Esophagus (tissue), 2 donors: ENCODE data around the gene SELENOM. TPM values are rescaled to one million over a fixed set of nuclear protein-coding genes. Genes with fewer than 3 reads are reported as not detected.
A peak's percentile ranks its signal among the peaks of the same experiment; 100 is the strongest.

Experiments used
- H3K27ac ChIP-seq, 2 donors: one replicate each; pipeline ENCODE4 v1.5.1; 2013; ENCODE audit warnings: low read depth in 2 of 2, mild to moderate bottlenecking in 2 of 2, inconsistent platforms in 1 of 2, low read length in 1 of 2, moderate library complexity in 1 of 2
- H3K27me3 ChIP-seq, 2 donors: one replicate each; pipeline ENCODE4 v1.6.1; 2013; ENCODE audit warnings: low read length in 2 of 2, control low read depth in 1 of 2, mild to moderate bottlenecking in 1 of 2; ENCODE audit not compliant: insufficient read depth in 2 of 2, control insufficient read depth in 1 of 2
- H3K36me3 ChIP-seq, 2 donors: one replicate each; pipeline ENCODE4 v1.6.1; 2013; ENCODE audit warnings: low read length in 1 of 2; ENCODE audit not compliant: control insufficient read depth in 2 of 2, insufficient read depth in 2 of 2
- H3K4me1 ChIP-seq, 2 donors: one replicate each; pipeline ENCODE4 v1.6.1; 2013; ENCODE audit warnings: low read length in 1 of 2; ENCODE audit not compliant: control insufficient read depth in 2 of 2, insufficient read depth in 2 of 2
- H3K4me3 ChIP-seq, 2 donors: one replicate each; pipeline ENCODE4 v1.5.1; 2013; ENCODE audit warnings: low read length in 2 of 2, mild to moderate bottlenecking in 2 of 2, low read depth in 1 of 2, moderate library complexity in 1 of 2
- H3K9me3 ChIP-seq, 2 donors: one replicate each; pipeline ENCODE4 v1.6.1; 2013; ENCODE audit warnings: mild to moderate bottlenecking in 2 of 2, low read depth in 1 of 2, low read length in 1 of 2, moderate library complexity in 1 of 2; ENCODE audit not compliant: control insufficient read depth in 2 of 2, insufficient read depth in 1 of 2
- WGBS, 2 donors: extraction: QIAGEN DNeasy Blood & Tissue Kit; methylation state at CpG; one replicate each; pipeline ENCODE4 v1.1.7; 2013; 5-methylcytosine and 5-hydroxymethylcytosine counted together
- polyA plus RNA-seq, 2 donors: library from polyadenylated mRNA; stranded (reverse); fragments of 200-250 nt; gene quantifications; one replicate each; pipeline ENCODE4 v1.2.3, GENCODE V29; 2013
- donor health status: healthy with polysubstance abuse.
- donor health status: Bipolar disorder and iron deficiency.

The SELENOM gene
- polyA plus RNA-seq: 100 to 1,000 TPM in 1 of 2 donors, 10 to 100 TPM in 1; 41.1 to 127 TPM

GRCh38 chr22:31107178-31107893 lies at the start of gene SELENOM:
Gene SELENOM (minus strand): TSS chr22:31107568. CDS start chr22:31107505, 63 bp downstream.
- Histone ChIP-seq H3K4me3 (peak within 1 kb of the TSS; percentile 28 to 61), H3K27me3 (no peaks in the 10 kb centered on the region), H3K36me3 (peaks cover 0 to 6% of the 10 kb centered on the region in 2 donors), H3K4me1 (peaks cover 0 to 4% of the 10 kb centered on the region in 2 donors), H3K27ac (peak within 1 kb of the TSS; percentile 84 to 87), H3K9me3 (peaks cover 0 to under 1% of the 10 kb centered on the region in 2 donors)
- WGBS, 2 donors: 7 to 9% methylated on average over 63 to 67 of the region's 67 CpGs

- Histone ChIP-seq H3K36me3 (no peaks in the 10 kb centered on the region), H3K4me1 (peaks cover 3% of the 10 kb centered on the region in 2 donors), H3K27ac (no peak overlapping the region), H3K4me3 (no peak overlapping the region), H3K27me3 (no peaks in the 10 kb centered on the region), H3K9me3 (no peaks in the 10 kb centered on the region)
- 24 to 30% methylated on average over 3 of the region's 3 CpGs for WGBS, 2 donors
These were observed 48.1 kb upstream of the SELENOM start for GRCh38 chr22:31155422-31155821.

- peaks cover 3% of the 10 kb centered on the region in 2 donors for H3K4me1 ChIP-seq
- WGBS, 2 donors: 85 to 87% methylated on average over 1 of the region's 1 CpG
- H3K4me3 ChIP-seq: no peak overlapping the region
- no peaks in the 10 kb centered on the region for H3K27me3 ChIP-seq
- no peaks in the 10 kb centered on the region for H3K9me3 ChIP-seq
- peak overlapping the region; percentile 36 to 40 for H3K27ac ChIP-seq
- H3K36me3 ChIP-seq: no peaks in the 10 kb centered on the region
These were observed 47.6 kb upstream of the SELENOM start for GRCh38 chr22:31154975-31155374.

GRCh38 chr22:31153357-31153756 lies 46.0 kb upstream of the SELENOM start:
- Histone ChIP-seq H3K9me3 (no peaks in the 10 kb centered on the region), H3K4me3 (no peak overlapping the region), H3K36me3 (no peaks in the 10 kb centered on the region), H3K27ac (no peak overlapping the region), H3K27me3 (no peaks in the 10 kb centered on the region), H3K4me1 (peaks cover 3% of the 10 kb centered on the region in 2 donors)
- WGBS, 2 donors: 77 to 78% methylated on average over 3 of the region's 3 CpGs

DNA sequence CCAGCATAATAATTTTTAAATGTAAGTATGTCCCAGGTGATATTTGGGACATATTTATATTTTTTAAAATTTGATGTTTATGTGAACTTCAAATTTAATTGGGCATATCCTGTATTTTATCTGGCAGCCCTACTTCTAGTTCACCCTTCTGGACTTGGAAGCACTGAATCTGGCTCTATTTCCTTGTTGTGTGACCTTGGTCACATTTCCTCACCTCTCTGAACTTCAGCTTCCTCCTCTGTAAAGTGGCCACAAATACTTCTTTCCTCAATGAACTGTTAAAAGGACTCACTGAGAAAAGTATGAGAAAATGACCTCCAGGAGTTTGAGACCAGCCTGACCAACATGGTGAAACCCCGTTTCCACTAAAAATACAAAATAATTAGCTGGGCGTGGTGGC lies 44.5 kb upstream of the SELENOM start:
- Histone ChIP-seq H3K4me3 (no peak overlapping the region), H3K36me3 (no peaks in the 10 kb centered on the region), H3K9me3 (no peaks in the 10 kb centered on the region), H3K4me1 (peaks cover 3% of the 10 kb centered on the region in 2 donors), H3K27me3 (no peaks in the 10 kb centered on the region), H3K27ac (no peak overlapping the region)
- 84 to 90% methylated on average over 2 of the region's 2 CpGs for WGBS, 2 donors

- Histone ChIP-seq H3K9me3 (no peaks in the 10 kb centered on the region), H3K27ac (no peak overlapping the region), H3K4me3 (no peak overlapping the region), H3K27me3 (no peaks in the 10 kb centered on the region), H3K4me1 (no peaks in the 10 kb centered on the region), H3K36me3 (no peaks in the 10 kb centered on the region)
- WGBS, 2 donors: 66 to 85% methylated on average over 3 of the region's 3 CpGs
These were observed 43.2 kb upstream of the SELENOM start for GRCh38 chr22:31150615-31151014.

GRCh38 chr22:31148953-31149627 lies 41.7 kb upstream of the SELENOM start:
- Histone ChIP-seq H3K4me1 (no peaks in the 10 kb centered on the region), H3K36me3 (no peaks in the 10 kb centered on the region), H3K27me3 (no peaks in the 10 kb centered on the region), H3K4me3 (no peak overlapping the region), H3K9me3 (no peaks in the 10 kb centered on the region), H3K27ac (peak overlapping the region in 1 of 2 donors; percentile 38)
- WGBS, 2 donors: 18 to 19% methylated on average over 5 of the region's 5 CpGs

GRCh38 chr22:31148488-31148887 lies 41.1 kb upstream of the SELENOM start:
- H3K9me3 ChIP-seq: no peaks in the 10 kb centered on the region
- H3K27ac ChIP-seq: peak overlapping the region in 1 of 2 donors; percentile 38
- H3K36me3 ChIP-seq: no peaks in the 10 kb centered on the region
- no peak overlapping the region for H3K4me3 ChIP-seq
- WGBS, 2 donors: 65 to 67% methylated on average over 1 of the region's 1 CpG
- H3K27me3 ChIP-seq: no peaks in the 10 kb centered on the region
- peaks cover 0 to 2% of the 10 kb centered on the region in 2 donors for H3K4me1 ChIP-seq

- Histone ChIP-seq H3K27ac (no peak overlapping the region), H3K9me3 (no peaks in the 10 kb centered on the region), H3K4me1 (peaks cover 8 to 38% of the 10 kb centered on the region in 2 donors), H3K27me3 (no peaks in the 10 kb centered on the region), H3K36me3 (no peaks in the 10 kb centered on the region), H3K4me3 (no peak overlapping the region)
These were observed 36.9 kb upstream of the SELENOM start for GRCh38 chr22:31144223-31144622.
